Endothelial cell of umbilical vein (primary cell): ENCODE measurements around the gene CASKIN2. TPM values are rescaled to one million over a fixed set of nuclear protein-coding genes. Genes with fewer than 3 reads are reported as not detected.
A peak's percentile ranks its signal among the peaks of the same experiment; 100 is the strongest.

Source experiments
- BruUV-seq: library from RNA; stranded (reverse); fragments of 400-500 nt; replicated peaks from 2 replicates; lab custom pipeline; 2021; lab: Mats Ljungman, UMichigan
- CTCF ChIA-PET: fragments of 300-600, 350-600 bp; sonication (Branson Sonifier 250); formaldehyde crosslinking; loops from one replicate; lab custom pipeline; 2021; ENCODE audit warnings: antibody characterized with exemption, inconsistent platforms; lab: Charles Lee
- POLR2A ChIA-PET: fragments of 300-600, 350-600 bp; sonication (Branson Sonifier 250); formaldehyde crosslinking; loops from one replicate; lab custom pipeline; 2021; ENCODE audit warnings: antibody characterized with exemption, inconsistent platforms; lab: Charles Lee
- DNase-seq: peaks from one replicate; pipeline ENCODE4 v3.0.0-alpha.2; 2011; ENCODE audit warnings: low read depth, low spot score
- FAIRE-seq: peaks from 2 replicates; lab custom pipeline; 2011; peaks lifted over from hg19 to GRCh38; lab: Jason Lieb, UNC
- H2AFZ ChIP-seq: 2 replicates; pipeline ENCODE4 v1.6.0; 2012; ENCODE audit warnings: low read depth, low read length, control low read depth, inconsistent platforms
- H3K27ac ChIP-seq: 2 replicates; pipeline ENCODE4 v1.5.1; 2011; ENCODE audit warnings: low read depth, mild to moderate bottlenecking, control low read depth, low read length, moderate library complexity; ENCODE audit not compliant: insufficient read depth
- H3K27me3 ChIP-seq, 2 experiments: 2 replicates each; pipeline versions ENCODE4 v1.6.0 to v1.6.1; 2011; ENCODE audit warnings: low read length in 2 of 2, mixed read lengths in 1 of 2; ENCODE audit not compliant: control insufficient read depth in 2 of 2, insufficient read depth in 2 of 2
- H3K36me3 ChIP-seq, 2 experiments: 2 replicates in 1 of 2; 3 replicates in 1 of 2; pipeline ENCODE4 v1.5.1; 2011; ENCODE audit warnings: low read length in 2 of 2, mild to moderate bottlenecking in 1 of 2, moderate library complexity in 1 of 2; ENCODE audit not compliant: control insufficient read depth in 2 of 2, insufficient read depth in 2 of 2; ENCODE audit errors: extremely low read depth in 1 of 2
- H3K4me1 ChIP-seq: 3 replicates; pipeline ENCODE4 v1.5.1; 2011; ENCODE audit warnings: mild to moderate bottlenecking, low read length; ENCODE audit not compliant: control insufficient read depth, insufficient read depth; ENCODE audit errors: extremely low read depth
- H3K4me2 ChIP-seq: 2 replicates; pipeline ENCODE4 v1.6.1; 2011; ENCODE audit warnings: low read length, control low read depth, mixed read lengths; ENCODE audit not compliant: insufficient read depth
- H3K4me3 ChIP-seq, 3 experiments: fragments of 200-600 bp in 1 of 3; sonication (generic), shearing (Covaris generic) in 1 of 3; replicated peaks in 1 of 3; 2 replicates each; pipeline ENCODE4 v1.5.1; 2011 to 2016; ENCODE audit warnings: control low read depth in 3 of 3, low read length in 3 of 3, mild to moderate bottlenecking in 2 of 3, inconsistent platforms in 1 of 3, low read depth in 1 of 3, moderate library complexity in 1 of 3; ENCODE audit not compliant: insufficient read depth in 1 of 3
- H3K79me2 ChIP-seq: 2 replicates; pipeline ENCODE4 v1.6.0; 2012; ENCODE audit warnings: low read length, inconsistent platforms; ENCODE audit not compliant: control insufficient read depth, insufficient read depth
- H3K9ac ChIP-seq: replicated peaks from 2 replicates; pipeline ENCODE3; 2011; ENCODE audit warnings: low read length, control low read depth; ENCODE audit not compliant: insufficient read depth; ENCODE audit errors: extremely low read depth
- H3K9me1 ChIP-seq: replicated peaks from 3 replicates; pipeline ENCODE4 v1.6.0; 2011; ENCODE audit warnings: mild to moderate bottlenecking, low read length; ENCODE audit not compliant: control insufficient read depth, insufficient read depth; ENCODE audit errors: extremely low read depth
- H3K9me3 ChIP-seq: replicated peaks from 2 replicates; pipeline ENCODE4 v1.5.1; 2012; ENCODE audit warnings: low read length, inconsistent platforms; ENCODE audit not compliant: control insufficient read depth, insufficient read depth
- H4K20me1 ChIP-seq: replicated peaks from 2 replicates; pipeline ENCODE3; 2011; ENCODE audit warnings: mild to moderate bottlenecking, low read length; ENCODE audit not compliant: control insufficient read depth, insufficient read depth; ENCODE audit errors: extremely low read depth
- EZH2 ChIP-seq: IDR thresholded peaks from 2 replicates; pipeline ENCODE4 v1.6.1; 2012; ENCODE audit warnings: borderline replicate concordance, low read depth, mild to moderate bottlenecking, moderate library complexity, low read length, inconsistent platforms; ENCODE audit not compliant: severe bottlenecking
- FOS ChIP-seq: IDR thresholded peaks from 2 replicates; pipeline ENCODE4 v1.6.1; 2011; ENCODE audit warnings: mild to moderate bottlenecking, low read length, moderate library complexity, borderline replicate concordance; ENCODE audit not compliant: insufficient read depth
- GATA2 ChIP-seq: IDR thresholded peaks from 2 replicates; pipeline ENCODE4 v1.7.0; 2011; ENCODE audit warnings: low read depth, mild to moderate bottlenecking, moderate library complexity, mixed read lengths, low read length; ENCODE audit not compliant: insufficient read length, insufficient read depth
- JUN ChIP-seq: IDR thresholded peaks from 2 replicates; pipeline ENCODE4 v1.6.1; 2011; ENCODE audit warnings: borderline replicate concordance, low read depth; ENCODE audit not compliant: insufficient read length, insufficient read depth
- MYC ChIP-seq: IDR thresholded peaks from one replicate; pipeline ENCODE4 v1.6.1; 2011; ENCODE audit warnings: mild to moderate bottlenecking, low read depth, low read length
- POLR2A ChIP-seq: IDR thresholded peaks from 2 replicates; pipeline ENCODE4 v1.6.1; 2012; ENCODE audit warnings: low read depth, mild to moderate bottlenecking, control low read depth, low read length
- POLR2AphosphoS5 ChIP-seq: IDR thresholded peaks from 2 replicates; pipeline ENCODE4 v1.6.1; 2012; ENCODE audit warnings: low read depth, mild to moderate bottlenecking, control low read depth, low read length, moderate library complexity; ENCODE audit not compliant: insufficient read depth
- dilution Hi-C: fragments of 300-500 bp; cut with MboI; formaldehyde crosslinking; loops from one replicate; pipeline ENCODE4 v1.15.0; 2019; ENCODE audit warnings: low sequenced_read_pairs; ENCODE audit not compliant: extremely low pct_ligation_motif_present
- intact Hi-C: fragments of 100-400 bp; cut with micrococcal nuclease; formaldehyde crosslinking; loops from one replicate; pipeline ENCODE4 v1.10.0; 2022
- polyA plus RNA-seq, 4 experiments: library from polyadenylated mRNA; depleted of rRNA in 3 of 4; stranded (reverse) in 3 of 4; unstranded in 1 of 4; fragments of >200 nt; gene quantifications; 2 replicates each; pipeline versions ENCODE4 v1.2.1 to v1.2.3, GENCODE V29; 2011 to 2012; ENCODE audit warnings: missing spikeins in 1 of 4
- total RNA-seq: library from RNA; stranded (reverse); gene quantifications from 2 replicates; pipeline ENCODE4 v1.2.3, GENCODE V29; 2021
- TF ChIP-seq, protein P1 (sequence below): IDR thresholded peaks from 2 replicates; pipeline ENCODE4 v1.6.1; 2011; ENCODE audit not compliant: insufficient read depth, insufficient read length
- TF ChIP-seq, protein P2 (sequence below), 2 donors: IDR thresholded peaks; 1 replicate in 1 of 2; 2 replicates in 1 of 2; pipeline ENCODE4 v1.5.1; 2011; ENCODE audit warnings: low read length in 2 of 2, mild to moderate bottlenecking in 2 of 2, moderate library complexity in 2 of 2, control low read depth in 1 of 2, inconsistent platforms in 1 of 2, low read depth in 1 of 2; ENCODE audit not compliant: insufficient read depth in 1 of 2; ENCODE audit errors: extremely low read depth in 1 of 2

The CASKIN2 gene
- total and polyA plus RNA-seq, 2 donors (not counting 3 experiments of a cell fraction or from before 2014, with no cell fraction given), result 13.0 to 37.6 TPM

DNA sequence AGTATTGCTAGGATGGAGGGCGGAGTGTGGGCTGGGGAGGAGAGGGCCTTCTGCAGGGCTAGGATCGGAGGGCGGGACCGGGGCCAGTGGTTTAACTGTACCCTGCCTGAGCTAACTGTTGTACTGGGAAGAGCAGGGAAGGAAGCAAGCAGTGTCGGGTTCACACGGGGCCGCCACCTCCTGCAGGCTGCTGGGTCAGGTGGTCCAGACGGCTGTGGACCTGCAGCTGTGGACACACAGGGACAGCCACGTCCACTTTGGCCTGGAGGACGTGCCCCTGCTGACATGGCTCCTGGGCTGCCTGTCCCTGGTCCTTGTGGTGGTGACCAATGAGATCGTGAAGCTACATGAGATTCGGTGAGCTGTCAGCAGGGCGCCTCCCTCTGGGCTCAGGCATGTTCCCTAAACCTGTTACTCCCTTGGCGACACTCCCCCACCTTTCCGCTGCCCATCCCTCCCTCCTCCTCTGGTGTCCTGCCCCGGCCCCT is 16.6 kb downstream of the CASKIN2 start:
- Histone ChIP-seq H3K27me3 (no peaks in the 10 kb centered on the region), H2AFZ (no peak overlapping the region), H4K20me1 (no peaks in the 10 kb centered on the region), H3K9ac (no peak overlapping the region), H3K4me2 (no peak overlapping the region), H3K36me3 (peaks cover 0 to 39% of the 10 kb centered on the region in 2 experiments), H3K9me1 (no peaks in the 10 kb centered on the region), H3K4me3 (no peak overlapping the region), H3K79me2 (no peaks in the 10 kb centered on the region), H3K9me3 (no peaks in the 10 kb centered on the region), H3K4me1 (peaks cover 3% of the 10 kb centered on the region), H3K27ac (no peak overlapping the region)
- intact Hi-C loops, result no loop called here
- no TSS peak for BruUV-seq
- ChIA-PET CTCF (interaction anchor here (0.6 to 1.8 kb wide), 5 partner anchors 9 to 19 kb away, joined by 3 to 4 read pairs (median 3); partner anchors contain the start of gene TSEN54), POLR2A (no interaction called here)
- dilution Hi-C loops, result no loop called here
- no peak for DNase-seq
- TF ChIP-seq POLR2AphosphoS5 (peak; percentile 1), FOS (no peak)
- no peak for FAIRE-seq

DNA sequence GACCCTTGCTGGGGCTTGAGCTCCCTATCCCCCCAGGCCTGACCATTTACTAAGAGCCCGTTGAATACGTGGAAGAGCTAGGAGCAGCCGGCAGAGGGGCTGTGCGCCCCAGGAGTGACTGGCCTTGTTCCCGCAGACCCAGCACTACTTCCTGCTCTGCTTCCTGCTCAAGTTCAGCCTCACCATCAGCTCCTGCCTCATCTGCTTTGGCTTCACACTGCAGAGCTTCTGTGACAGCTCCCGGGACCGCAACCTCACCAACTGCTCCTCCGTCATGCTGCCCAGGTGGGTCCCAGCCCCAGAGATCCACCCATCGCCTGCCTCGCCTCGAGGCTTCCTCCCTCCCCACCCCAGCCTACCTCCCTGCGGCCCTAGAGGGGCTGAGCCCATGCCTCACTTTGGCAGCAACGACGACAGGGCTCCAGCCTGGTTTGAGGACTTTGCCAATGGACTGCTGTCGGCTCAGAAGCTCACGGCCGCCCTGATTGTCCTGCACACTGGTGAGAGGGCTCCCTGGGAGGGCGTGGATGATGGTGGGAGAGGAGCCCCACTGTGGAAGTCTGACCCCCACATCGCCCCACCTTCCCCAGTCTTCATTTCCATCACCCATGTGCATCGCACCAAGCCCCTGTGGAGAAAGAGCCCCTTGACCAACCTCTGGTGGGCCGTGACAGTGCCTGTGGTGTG is 17.2 kb downstream of the CASKIN2 start:
- BruUV-seq, result no TSS peak
- intact Hi-C loops, result no loop called here
- DNase-seq, result no peak

More for the DNA sequence above, 17.2 kb downstream of the CASKIN2 start:
- dilution Hi-C loops, result no loop called here
- ChIA-PET CTCF (interaction anchor here (0.7 to 2.0 kb wide), 4 partner anchors 8 to 18 kb away, joined by 3 to 9 read pairs (median 4); partner anchors contain the start of gene TSEN54), POLR2A (no interaction called here)
- Histone ChIP-seq H3K9ac (no peak overlapping the region), H4K20me1 (no peaks in the 10 kb centered on the region), H3K36me3 (peaks cover 0 to 39% of the 10 kb centered on the region in 2 experiments), H3K4me2 (no peak overlapping the region), H2AFZ (no peak overlapping the region), H3K27ac (no peak overlapping the region), H3K27me3 (no peaks in the 10 kb centered on the region), H3K79me2 (no peaks in the 10 kb centered on the region), H3K9me3 (no peaks in the 10 kb centered on the region), H3K4me3 (no peak overlapping the region), H3K4me1 (peaks cover 3% of the 10 kb centered on the region), H3K9me1 (no peaks in the 10 kb centered on the region)
- no peak for TF ChIP-seq JUN
- no peak for TF ChIP-seq POLR2AphosphoS5
- TF ChIP-seq, protein P1, sequence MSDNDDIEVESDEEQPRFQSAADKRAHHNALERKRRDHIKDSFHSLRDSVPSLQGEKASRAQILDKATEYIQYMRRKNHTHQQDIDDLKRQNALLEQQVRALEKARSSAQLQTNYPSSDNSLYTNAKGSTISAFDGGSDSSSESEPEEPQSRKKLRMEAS, result no peak
- no peak for TF ChIP-seq FOS
- TF ChIP-seq, protein P2, sequence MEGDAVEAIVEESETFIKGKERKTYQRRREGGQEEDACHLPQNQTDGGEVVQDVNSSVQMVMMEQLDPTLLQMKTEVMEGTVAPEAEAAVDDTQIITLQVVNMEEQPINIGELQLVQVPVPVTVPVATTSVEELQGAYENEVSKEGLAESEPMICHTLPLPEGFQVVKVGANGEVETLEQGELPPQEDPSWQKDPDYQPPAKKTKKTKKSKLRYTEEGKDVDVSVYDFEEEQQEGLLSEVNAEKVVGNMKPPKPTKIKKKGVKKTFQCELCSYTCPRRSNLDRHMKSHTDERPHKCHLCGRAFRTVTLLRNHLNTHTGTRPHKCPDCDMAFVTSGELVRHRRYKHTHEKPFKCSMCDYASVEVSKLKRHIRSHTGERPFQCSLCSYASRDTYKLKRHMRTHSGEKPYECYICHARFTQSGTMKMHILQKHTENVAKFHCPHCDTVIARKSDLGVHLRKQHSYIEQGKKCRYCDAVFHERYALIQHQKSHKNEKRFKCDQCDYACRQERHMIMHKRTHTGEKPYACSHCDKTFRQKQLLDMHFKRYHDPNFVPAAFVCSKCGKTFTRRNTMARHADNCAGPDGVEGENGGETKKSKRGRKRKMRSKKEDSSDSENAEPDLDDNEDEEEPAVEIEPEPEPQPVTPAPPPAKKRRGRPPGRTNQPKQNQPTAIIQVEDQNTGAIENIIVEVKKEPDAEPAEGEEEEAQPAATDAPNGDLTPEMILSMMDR (IDR thresholded peaks at IDR 0.05; ENCODE audit: extremely low read depth in 1 of 2, insufficient read depth in 1 of 2, low read depth in 1 of 2, low read length in 2 of 2), result no peak
- TF ChIP-seq EZH2, result no peak
- no peak for TF ChIP-seq POLR2A
- TF ChIP-seq MYC, result no peak
- no peak for TF ChIP-seq GATA2
- peak; percentile 70 for FAIRE-seq
